ENCODE data around the gene RBMXL2.

RBMXL2 gene

GRCh38 chr11:7081441-7081840 is 7.4 kb upstream of the RBMXL2 start:
- no peak overlapping the region for H3K4me3 ChIP-seq (ENCODE audit: low read depth, low read length)
- TF ChIP-seq MYC (IDR thresholded peaks at IDR 0.05; ENCODE audit: low read depth, low read length) (no peak), MAX (IDR thresholded peaks at IDR 0.05; ENCODE audit: low read depth, low read length) (no peak), POLR2A (IDR thresholded peaks at IDR 0.05; ENCODE audit: extremely low read depth, insufficient read length) (no peak), CTCF (IDR thresholded peaks at IDR 0.05; ENCODE audit: low read depth, low read length) (no peak)
- DNase-seq (ENCODE audit: low read depth) = no peak

GRCh38 chr11:7089328-7090251 is 792 bp downstream of the RBMXL2 start:
- no peak for TF ChIP-seq MYC (IDR thresholded peaks at IDR 0.05; ENCODE audit: low read depth, low read length)
- TF ChIP-seq POLR2A (IDR thresholded peaks at IDR 0.05; ENCODE audit: extremely low read depth, insufficient read length) = no peak
- TF ChIP-seq MAX (IDR thresholded peaks at IDR 0.05; ENCODE audit: low read depth, low read length) = no peak
- TF ChIP-seq CTCF (IDR thresholded peaks at IDR 0.05; ENCODE audit: low read depth, low read length) = no peak
- H3K4me3 ChIP-seq (ENCODE audit: low read depth, low read length) = no peak overlapping the region
- no peak for DNase-seq (ENCODE audit: low read depth)

GRCh38 chr11:7098235-7098832 is 9.5 kb downstream of the RBMXL2 start:
- TF ChIP-seq MYC (IDR thresholded peaks at IDR 0.05; ENCODE audit: low read depth, low read length) = peak; percentile 31; the same call in 1 of the 2 replicates
- TF ChIP-seq POLR2A (IDR thresholded peaks at IDR 0.05; ENCODE audit: extremely low read depth, insufficient read length) = no peak
- peak; percentile 44 for TF ChIP-seq CTCF (IDR thresholded peaks at IDR 0.05; ENCODE audit: low read depth, low read length)
- peak; percentile 38; the same call in 1 of the 2 replicates for TF ChIP-seq MAX (IDR thresholded peaks at IDR 0.05; ENCODE audit: low read depth, low read length)
- DNase-seq (ENCODE audit: low read depth) = peak; percentile 67
- H3K4me3 ChIP-seq (ENCODE audit: low read depth, low read length) = no peak overlapping the region

GRCh38 chr11:7115780-7116179 is 27.0 kb downstream of the RBMXL2 start:
- no peak for DNase-seq (ENCODE audit: low read depth)
- TF ChIP-seq POLR2A (IDR thresholded peaks at IDR 0.05; ENCODE audit: extremely low read depth, insufficient read length) (no peak), CTCF (IDR thresholded peaks at IDR 0.05; ENCODE audit: low read depth, low read length) (no peak), MAX (IDR thresholded peaks at IDR 0.05; ENCODE audit: low read depth, low read length) (no peak), MYC (IDR thresholded peaks at IDR 0.05; ENCODE audit: low read depth, low read length) (no peak)
- no peak overlapping the region for H3K4me3 ChIP-seq (ENCODE audit: low read depth, low read length)

GRCh38 chr11:7116370-7116769 is 27.6 kb downstream of the RBMXL2 start:
- no peak overlapping the region for H3K4me3 ChIP-seq (ENCODE audit: low read depth, low read length)
- no peak for TF ChIP-seq MAX (IDR thresholded peaks at IDR 0.05; ENCODE audit: low read depth, low read length)
- no peak for DNase-seq (ENCODE audit: low read depth)

GRCh38 chr11:7138051-7138450 is 49.3 kb downstream of the RBMXL2 start:
- TF ChIP-seq CTCF (IDR thresholded peaks at IDR 0.05; ENCODE audit: low read depth, low read length) (no peak), POLR2A (IDR thresholded peaks at IDR 0.05; ENCODE audit: extremely low read depth, insufficient read length) (no peak), MAX (IDR thresholded peaks at IDR 0.05; ENCODE audit: low read depth, low read length) (no peak)
- H3K4me3 ChIP-seq (ENCODE audit: low read depth, low read length) = no peak overlapping the region
- DNase-seq (ENCODE audit: low read depth) = no peak

All from NB4 (cell line).